IMR-90 (cell line): ENCODE results near the gene SAMM50. TPM values are rescaled to one million over a fixed set of nuclear protein-coding genes. Genes with fewer than 3 reads are reported as not detected.

ENCODE experiments used
- ATAC-seq: fragments of 200-7000 bp; cut with Tn5 transposase; 2 replicates; pipeline ENCODE4 v1.9.1; 2020; ENCODE audit warnings: low read depth, mild to moderate bottlenecking, moderate library complexity
- BruUV-seq: library from RNA; stranded (reverse); fragments of 400-500 nt; replicated peaks from 2 replicates; lab custom pipeline; 2021; lab: Mats Ljungman, UMichigan
- CTCF ChIA-PET: fragments of 300-600 bp; formaldehyde crosslinking; extraction: SDS; loops from one replicate; lab custom pipeline; 2021; ENCODE audit warnings: antibody characterized with exemption; lab: Yijun Ruan, JAX
- POLR2A ChIA-PET: fragments of 300-600 bp; sonication (Branson Sonifier 250); formaldehyde crosslinking; loops from one replicate; lab custom pipeline; 2022; ENCODE audit warnings: antibody characterized with exemption; ENCODE audit not compliant: unreplicated experiment; lab: Charles Lee
- DNase-seq: peaks from one replicate; pipeline ENCODE4 v3.0.0; 2013
- H2AFZ ChIP-seq: replicated peaks from 2 replicates; pipeline ENCODE3; 2013; ENCODE audit warnings: low read length, mild to moderate bottlenecking; ENCODE audit not compliant: poor library complexity
- H2AK5ac ChIP-seq: 2 replicates; pipeline ENCODE4 v1.6.1; 2013; ENCODE audit warnings: low read depth, low read length, inconsistent platforms
- H2AK9ac ChIP-seq: replicated peaks from 2 replicates; pipeline ENCODE3; 2013; ENCODE audit warnings: mild to moderate bottlenecking, low read depth, low read length, moderate library complexity; ENCODE audit not compliant: poor library complexity
- H2BK120ac ChIP-seq: 2 replicates; pipeline ENCODE4 v1.6.1; 2013; ENCODE audit warnings: low read depth, low read length, inconsistent platforms
- H2BK15ac ChIP-seq: 3 replicates; pipeline ENCODE4 v1.6.1; 2013; ENCODE audit warnings: low read depth, low read length, inconsistent platforms
- H2BK20ac ChIP-seq: 2 replicates; pipeline ENCODE4 v1.6.1; 2013; ENCODE audit warnings: low read depth, mild to moderate bottlenecking, inconsistent platforms, low read length, moderate library complexity
- H2BK5ac ChIP-seq: 2 replicates; pipeline ENCODE4 v1.6.1; 2013; ENCODE audit warnings: mild to moderate bottlenecking, low read depth, low read length, inconsistent platforms; ENCODE audit not compliant: poor library complexity, severe bottlenecking
- H3K14ac ChIP-seq: replicated peaks from 2 replicates; pipeline ENCODE4 v1.6.1; 2013; ENCODE audit warnings: low read depth, low read length, inconsistent platforms
- H3K18ac ChIP-seq: 2 replicates; pipeline ENCODE4 v1.6.1; 2013; ENCODE audit warnings: low read depth, low read length, control low read depth
- H3K23ac ChIP-seq: 2 replicates; pipeline ENCODE4 v1.6.1; 2013; ENCODE audit warnings: low read depth, low read length, inconsistent platforms
- H3K27ac ChIP-seq: 2 replicates; pipeline ENCODE4 v1.5.1; 2013; ENCODE audit warnings: mild to moderate bottlenecking, control low read depth, low read length; ENCODE audit not compliant: insufficient read depth
- H3K27me3 ChIP-seq: 2 replicates; pipeline ENCODE4 v1.6.1; 2013; ENCODE audit warnings: low read length; ENCODE audit not compliant: control insufficient read depth, insufficient read depth
- H3K36me3 ChIP-seq: 2 replicates; pipeline ENCODE4 v1.6.1; 2013; ENCODE audit warnings: low read length, mixed read lengths; ENCODE audit not compliant: control insufficient read depth, insufficient read depth
- H3K4ac ChIP-seq: 2 replicates; pipeline ENCODE4 v1.6.1; 2013; ENCODE audit warnings: low read depth, low read length, inconsistent platforms
- H3K4me1 ChIP-seq: 2 replicates; pipeline ENCODE4 v1.6.1; 2013; ENCODE audit warnings: low read length, mixed read lengths; ENCODE audit not compliant: control insufficient read depth, insufficient read depth
- H3K4me2 ChIP-seq: 2 replicates; pipeline ENCODE4 v1.6.1; 2013; ENCODE audit warnings: low read depth, mild to moderate bottlenecking, control low read depth, low read length, moderate library complexity
- H3K4me3 ChIP-seq: 2 replicates; pipeline ENCODE4 v1.5.1; 2013; ENCODE audit warnings: low read depth, mild to moderate bottlenecking, control low read depth, low read length, moderate library complexity; ENCODE audit not compliant: insufficient read depth
- H3K56ac ChIP-seq: 2 replicates; pipeline ENCODE4 v1.6.1; 2013; ENCODE audit warnings: low read length, inconsistent platforms; ENCODE audit not compliant: insufficient read depth; ENCODE audit errors: extremely low read depth
- H3K79me1 ChIP-seq, 2 experiments: 2 replicates each; pipeline ENCODE4 v1.6.1; 2013; ENCODE audit warnings: low read length in 2 of 2, inconsistent platforms in 1 of 2, low read depth in 1 of 2
- H3K9ac ChIP-seq: 2 replicates; pipeline ENCODE4 v1.6.1; 2013; ENCODE audit warnings: low read depth, low read length, control low read depth
- H3K9me1 ChIP-seq: 2 replicates; pipeline ENCODE4 v1.6.1; 2013; ENCODE audit warnings: low read length, inconsistent platforms; ENCODE audit not compliant: insufficient read depth
- H3K9me3 ChIP-seq: 2 replicates; pipeline ENCODE4 v1.6.1; 2013; ENCODE audit warnings: low read length; ENCODE audit not compliant: control insufficient read depth, insufficient read depth
- H4K20me1 ChIP-seq: 2 replicates; pipeline ENCODE4 v1.6.1; 2013; ENCODE audit warnings: low read length, inconsistent platforms; ENCODE audit not compliant: insufficient read depth
- H4K5ac ChIP-seq: 2 replicates; pipeline ENCODE4 v1.6.1; 2013; ENCODE audit warnings: mild to moderate bottlenecking, low read depth, low read length, control low read depth
- H4K8ac ChIP-seq, 2 experiments: 2 replicates each; pipeline ENCODE4 v1.6.1; 2013; ENCODE audit warnings: low read depth in 2 of 2, low read length in 2 of 2, control low read depth in 1 of 2, inconsistent platforms in 1 of 2
- H4K91ac ChIP-seq: 2 replicates; pipeline ENCODE4 v1.6.1; 2013; ENCODE audit warnings: low read depth, low read length, inconsistent platforms; ENCODE audit not compliant: insufficient read depth
- BHLHE40 ChIP-seq: fragments of 150-350 bp; IDR thresholded peaks from 2 replicates; pipeline ENCODE4 v1.6.1; 2016; ENCODE audit warnings: mild to moderate bottlenecking, low read depth, low read length
- CEBPB ChIP-seq: IDR thresholded peaks from 2 replicates; pipeline ENCODE4 v1.6.1; 2012; ENCODE audit warnings: low read depth, low read length, improper control_type of control experiment
- CHD1 ChIP-seq: IDR thresholded peaks from 2 replicates; pipeline ENCODE4 v1.6.1; 2012; ENCODE audit warnings: low read depth, low read length, improper control_type of control experiment
- ELK1 ChIP-seq: fragments of 150-350 bp; IDR thresholded peaks from 2 replicates; pipeline ENCODE4 v1.6.1; 2016; ENCODE audit warnings: low read depth, mild to moderate bottlenecking, low read length, moderate library complexity, borderline replicate concordance
- FOS ChIP-seq: fragments of 150-350 bp; IDR thresholded peaks from 2 replicates; pipeline ENCODE4 v1.6.1; 2016; ENCODE audit warnings: low read depth, low read length
- MAFK ChIP-seq: IDR thresholded peaks from 2 replicates; pipeline ENCODE4 v1.6.1; 2012; ENCODE audit warnings: low read depth, low read length, improper control_type of control experiment
- MAZ ChIP-seq: IDR thresholded peaks from 2 replicates; pipeline ENCODE4 v1.6.1; 2012; ENCODE audit warnings: low read depth, mild to moderate bottlenecking, low read length, improper control_type of control experiment, moderate library complexity, borderline replicate concordance
- MXI1 ChIP-seq: IDR thresholded peaks from 2 replicates; pipeline ENCODE4 v1.6.1; 2012; ENCODE audit warnings: low read depth, mild to moderate bottlenecking, low read length, moderate library complexity, borderline replicate concordance
- NFE2L2 ChIP-seq: fragments of 150-350 bp; IDR thresholded peaks from 2 replicates; pipeline ENCODE4 v1.6.1; 2016; ENCODE audit warnings: low read depth, mild to moderate bottlenecking, low read length
- POLR2A ChIP-seq: IDR thresholded peaks from 2 replicates; pipeline ENCODE4 v1.6.1; 2012; ENCODE audit warnings: mild to moderate bottlenecking, low read depth, low read length
- RAD21 ChIP-seq: IDR thresholded peaks from 2 replicates; pipeline ENCODE4 v1.6.1; 2012; ENCODE audit warnings: low read length, improper control_type of control experiment
- RCOR1 ChIP-seq: IDR thresholded peaks from 2 replicates; pipeline ENCODE4 v1.6.1; 2012; ENCODE audit warnings: mild to moderate bottlenecking, low read length, improper control_type of control experiment; ENCODE audit not compliant: insufficient replicate concordance
- RFX5 ChIP-seq: IDR thresholded peaks from 2 replicates; pipeline ENCODE4 v1.8.0; 2012; ENCODE audit warnings: low read depth, mild to moderate bottlenecking, low read length, moderate library complexity
- SMC3 ChIP-seq: fragments of 150-350 bp; IDR thresholded peaks from 2 replicates; pipeline ENCODE4 v1.6.1; 2016; ENCODE audit warnings: low read depth, mild to moderate bottlenecking, antibody characterized with exemption, low read length, moderate library complexity
- USF2 ChIP-seq: fragments of 150-350 bp; IDR thresholded peaks from 2 replicates; pipeline ENCODE4 v1.6.1; 2017; ENCODE audit warnings: mild to moderate bottlenecking, antibody characterized with exemption, low read length, low read depth
- WGBS, 2 experiments: methylation state at CpG; one replicate each; pipeline versions ENCODE4 v1.1.5 to v1.1.7; 2013; ENCODE audit warnings: missing lambda C conversion rate in 2 of 2; ENCODE audit not compliant: insufficient read length in 1 of 2; ENCODE audit errors: extremely low coverage in 2 of 2; 5-methylcytosine and 5-hydroxymethylcytosine counted together
- dilution Hi-C: fragments of 300-500 bp; cut with HindIII; formaldehyde crosslinking; loops from one replicate; pipeline ENCODE4 v1.14.3; 2018; ENCODE audit warnings: low sequenced_read_pairs; ENCODE audit not compliant: unreplicated experiment
- in situ Hi-C: fragments of 300-500 bp; cut with MboI; formaldehyde crosslinking; loops from 3 replicates; pipeline ENCODE4 v1.14.3; 2019; ENCODE audit warnings: low sequenced_read_pairs, inconsistent platforms, mixed read lengths
- intact Hi-C: fragments of 100-400 bp; cut with micrococcal nuclease; formaldehyde crosslinking; loops from 2 replicates; pipeline ENCODE4 v1.10.0; 2022
- polyA plus RNA-seq, 3 experiments: library from polyadenylated mRNA; depleted of rRNA; stranded (reverse); fragments of >200 nt; gene quantifications; 2 replicates each; pipeline ENCODE4 v1.2.3, GENCODE V29; 2012; ENCODE audit warnings: low replicate concordance in 1 of 3
- total RNA-seq: library from RNA; depleted of rRNA; stranded (reverse); fragments of >200 nt; gene quantifications from 2 replicates; pipeline ENCODE4 v1.2.3, GENCODE V29; 2012
- TF ChIP-seq, protein P1 (sequence below): conservative IDR thresholded peaks from 2 replicates; pipeline ENCODE4 v1.5.1; 2012; ENCODE audit warnings: mild to moderate bottlenecking, low read depth, low read length, improper control_type of control experiment

The SAMM50 gene
- total and polyA plus RNA-seq, 2 of the 4 experiments (the other 2 are of a cell fraction) = 40.6 to 43.7 TPM

DNA sequence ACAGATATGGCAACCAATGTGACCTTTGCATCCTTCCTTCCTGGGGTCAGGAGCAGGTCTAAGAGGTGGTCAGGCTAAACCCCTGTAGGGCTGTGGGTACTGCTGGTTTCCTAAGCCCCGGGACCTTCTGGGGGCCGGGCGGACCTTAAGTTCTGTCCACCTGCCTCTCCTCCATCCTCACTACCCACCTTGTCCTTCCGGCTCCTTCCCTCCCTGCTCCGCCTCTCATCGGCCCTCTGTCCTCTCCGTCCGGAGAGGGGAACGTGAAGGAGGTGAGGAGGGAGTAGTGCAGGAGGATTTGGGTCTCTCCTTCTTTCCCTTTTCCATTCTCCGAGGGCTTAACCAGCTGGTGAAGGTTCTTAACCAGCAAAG, 40.5 kb downstream of the SAMM50 start:
- H2AFZ ChIP-seq = no peak overlapping the region
- intact Hi-C loops = no loop called here

More for the DNA sequence above, 40.5 kb downstream of the SAMM50 start:
- H3K23ac ChIP-seq = no peak overlapping the region
- peaks cover 7% of the 10 kb centered on the region; the same call in 1 of the 2 replicates for H3K4me1 ChIP-seq
- no peak overlapping the region for H2AK9ac ChIP-seq
- peaks cover 53% of the 10 kb centered on the region for H3K36me3 ChIP-seq
- no peak overlapping the region for H4K91ac ChIP-seq
- ChIA-PET CTCF (no interaction called here), POLR2A (no interaction called here)
- peaks cover 0 to 15% of the 10 kb centered on the region in 2 experiments; a peak in 2 of 4 replicates for H3K79me1 ChIP-seq
- H4K5ac ChIP-seq = no peak overlapping the region
- TF ChIP-seq RAD21 (no peak), RCOR1 (no peak), CEBPB (no peak), MAFK (no peak), BHLHE40 (no peak), POLR2A (no peak), CHD1 (no peak), ELK1 (no peak), SMC3 (no peak), FOS (no peak), USF2 (no peak), MXI1 (no peak), NFE2L2 (no peak), RFX5 (no peak), MAZ (no peak)
- TF ChIP-seq, protein P1, sequence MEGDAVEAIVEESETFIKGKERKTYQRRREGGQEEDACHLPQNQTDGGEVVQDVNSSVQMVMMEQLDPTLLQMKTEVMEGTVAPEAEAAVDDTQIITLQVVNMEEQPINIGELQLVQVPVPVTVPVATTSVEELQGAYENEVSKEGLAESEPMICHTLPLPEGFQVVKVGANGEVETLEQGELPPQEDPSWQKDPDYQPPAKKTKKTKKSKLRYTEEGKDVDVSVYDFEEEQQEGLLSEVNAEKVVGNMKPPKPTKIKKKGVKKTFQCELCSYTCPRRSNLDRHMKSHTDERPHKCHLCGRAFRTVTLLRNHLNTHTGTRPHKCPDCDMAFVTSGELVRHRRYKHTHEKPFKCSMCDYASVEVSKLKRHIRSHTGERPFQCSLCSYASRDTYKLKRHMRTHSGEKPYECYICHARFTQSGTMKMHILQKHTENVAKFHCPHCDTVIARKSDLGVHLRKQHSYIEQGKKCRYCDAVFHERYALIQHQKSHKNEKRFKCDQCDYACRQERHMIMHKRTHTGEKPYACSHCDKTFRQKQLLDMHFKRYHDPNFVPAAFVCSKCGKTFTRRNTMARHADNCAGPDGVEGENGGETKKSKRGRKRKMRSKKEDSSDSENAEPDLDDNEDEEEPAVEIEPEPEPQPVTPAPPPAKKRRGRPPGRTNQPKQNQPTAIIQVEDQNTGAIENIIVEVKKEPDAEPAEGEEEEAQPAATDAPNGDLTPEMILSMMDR = no peak
- dilution Hi-C loops (no loop called here), in situ Hi-C loops (loop anchor here (5.0 to 10.0 kb wide), 3 partner anchors 82 to 632 kb away; no protein-coding TSS in a partner anchor)
- H2AK5ac ChIP-seq = no peak overlapping the region
- H3K9ac ChIP-seq = no peak overlapping the region
- H3K4me2 ChIP-seq = no peak overlapping the region
- BruUV-seq = no TSS peak
- H3K14ac ChIP-seq = no peak overlapping the region
- H3K4me3 ChIP-seq = no peak overlapping the region
- H3K18ac ChIP-seq = no peak overlapping the region
- peaks cover 15% of the 10 kb centered on the region for H4K20me1 ChIP-seq
- WGBS, 2 experiments = no CpG with 5 or more reads among the region's 10 CpGs
- H4K8ac ChIP-seq = no peak overlapping the region
- H2BK120ac ChIP-seq = no peak overlapping the region
- H3K27me3 ChIP-seq = no peaks in the 10 kb centered on the region
- DNase-seq (no peak), ATAC-seq (no peak)
- H2BK20ac ChIP-seq = no peak overlapping the region
- no peak overlapping the region for H2BK15ac ChIP-seq
- H3K4ac ChIP-seq = no peak overlapping the region
- H3K27ac ChIP-seq = no peak overlapping the region
- no peaks in the 10 kb centered on the region for H3K9me3 ChIP-seq
- no peak overlapping the region for H2BK5ac ChIP-seq
- H3K56ac ChIP-seq = no peak overlapping the region
- no peaks in the 10 kb centered on the region for H3K9me1 ChIP-seq
